ENCODE results near the gene AUTS2.

Gene AUTS2

GRCh38 chr7:69599955-69600709 lies 1.9 kb downstream of the AUTS2 start:
- DNase-seq, result no peak

- DNase-seq, result no peak
These were observed 2.6 kb downstream of the AUTS2 start for GRCh38 chr7:69600710-69601519.

- no peak for DNase-seq
These were observed 4.2 kb downstream of the AUTS2 start for GRCh38 chr7:69602522-69602921.

- DNase-seq, result no peak
These were observed 5.1 kb downstream of the AUTS2 start for GRCh38 chr7:69603351-69603750.

GRCh38 chr7:69603937-69604494 lies 5.7 kb downstream of the AUTS2 start:
- DNase-seq, result no peak

- no peak for DNase-seq
These were observed 6.8 kb downstream of the AUTS2 start for GRCh38 chr7:69605070-69605469.

- DNase-seq, result no peak
These were observed 7.3 kb downstream of the AUTS2 start for GRCh38 chr7:69605546-69605945.

GRCh38 chr7:69608049-69608448 lies 9.8 kb downstream of the AUTS2 start:
- no peak for DNase-seq

GRCh38 chr7:69608878-69609277 lies 10.6 kb downstream of the AUTS2 start:
- DNase-seq, result no peak

- no peak for DNase-seq
These were observed 11.5 kb downstream of the AUTS2 start for GRCh38 chr7:69609541-69610373.

- peak in 1 of 2 experiments; percentile 32 for DNase-seq
These were observed 12.3 kb downstream of the AUTS2 start for GRCh38 chr7:69610374-69611084.

GRCh38 chr7:69612981-69613380 lies 14.7 kb downstream of the AUTS2 start:
- no peak for DNase-seq

- no peak for DNase-seq
These were observed 15.6 kb downstream of the AUTS2 start for GRCh38 chr7:69613846-69614245.

- no peak for DNase-seq
These were observed 17.4 kb downstream of the AUTS2 start for GRCh38 chr7:69615685-69616084.

GRCh38 chr7:69617364-69617763 lies 19.1 kb downstream of the AUTS2 start:
- DNase-seq, result no peak

GRCh38 chr7:69619054-69619453 lies 20.8 kb downstream of the AUTS2 start:
- DNase-seq, result no peak

- DNase-seq, result no peak
These were observed 21.4 kb downstream of the AUTS2 start for GRCh38 chr7:69619635-69620034.

- peak in 1 of 2 experiments; percentile 19 for DNase-seq
These were observed 21.8 kb downstream of the AUTS2 start for GRCh38 chr7:69620063-69620462.

- DNase-seq, result no peak
These were observed 22.4 kb downstream of the AUTS2 start for GRCh38 chr7:69620650-69621049.

GRCh38 chr7:69622014-69622835 lies 23.9 kb downstream of the AUTS2 start:
- DNase-seq, result no peak

- no peak for DNase-seq
These were observed 24.7 kb downstream of the AUTS2 start for GRCh38 chr7:69622960-69623359.
